Fibroblast of pulmonary artery (primary cell): Measurements from ENCODE around the gene COL6A1.
"Not testable (repeated sequence)": the region's sequence is repeated elsewhere in the genome, so short reads cannot be mapped to it uniquely, and the experiment has no call there.

Experiments
- DNase-seq: peaks from one replicate; pipeline ENCODE4 v3.0.0-alpha.2; 2010; ENCODE audit warnings: low read depth
- H3K4me3 ChIP-seq: replicated peaks from 2 replicates; pipeline ENCODE4 v1.5.1; 2011; ENCODE audit warnings: low read depth, mild to moderate bottlenecking, control low read depth, low read length, moderate library complexity
- TF ChIP-seq, protein P1 (sequence below): IDR thresholded peaks from 2 replicates; pipeline ENCODE4 v1.5.1; 2011; ENCODE audit warnings: mild to moderate bottlenecking, control low read depth, low read length, inconsistent platforms; ENCODE audit errors: missing control alignments

COL6A1 gene

DNA sequence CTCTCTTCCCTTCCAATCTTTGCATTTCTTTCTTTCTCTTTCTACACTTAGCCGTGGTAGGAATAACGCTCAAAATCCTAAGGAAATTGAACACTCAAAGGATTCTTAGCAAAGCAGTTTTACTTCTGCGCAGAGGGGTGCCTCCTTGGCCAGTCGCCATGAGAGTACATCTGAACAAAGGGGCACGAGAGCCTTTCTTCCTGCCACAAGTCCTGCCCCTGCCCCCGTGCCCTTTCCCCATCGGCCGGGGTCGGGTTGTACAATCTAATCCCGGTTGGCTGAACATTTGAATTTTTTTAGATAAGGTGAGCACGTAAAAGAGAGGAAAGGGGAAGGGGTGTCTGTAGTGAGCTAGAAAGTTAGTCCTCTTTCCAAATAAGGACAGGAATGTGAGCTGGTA, 28.6 kb upstream of the COL6A1 start:
- no peak overlapping the region for H3K4me3 ChIP-seq
- DNase-seq = no peak
- TF ChIP-seq, protein P1, sequence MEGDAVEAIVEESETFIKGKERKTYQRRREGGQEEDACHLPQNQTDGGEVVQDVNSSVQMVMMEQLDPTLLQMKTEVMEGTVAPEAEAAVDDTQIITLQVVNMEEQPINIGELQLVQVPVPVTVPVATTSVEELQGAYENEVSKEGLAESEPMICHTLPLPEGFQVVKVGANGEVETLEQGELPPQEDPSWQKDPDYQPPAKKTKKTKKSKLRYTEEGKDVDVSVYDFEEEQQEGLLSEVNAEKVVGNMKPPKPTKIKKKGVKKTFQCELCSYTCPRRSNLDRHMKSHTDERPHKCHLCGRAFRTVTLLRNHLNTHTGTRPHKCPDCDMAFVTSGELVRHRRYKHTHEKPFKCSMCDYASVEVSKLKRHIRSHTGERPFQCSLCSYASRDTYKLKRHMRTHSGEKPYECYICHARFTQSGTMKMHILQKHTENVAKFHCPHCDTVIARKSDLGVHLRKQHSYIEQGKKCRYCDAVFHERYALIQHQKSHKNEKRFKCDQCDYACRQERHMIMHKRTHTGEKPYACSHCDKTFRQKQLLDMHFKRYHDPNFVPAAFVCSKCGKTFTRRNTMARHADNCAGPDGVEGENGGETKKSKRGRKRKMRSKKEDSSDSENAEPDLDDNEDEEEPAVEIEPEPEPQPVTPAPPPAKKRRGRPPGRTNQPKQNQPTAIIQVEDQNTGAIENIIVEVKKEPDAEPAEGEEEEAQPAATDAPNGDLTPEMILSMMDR = no peak

DNA sequence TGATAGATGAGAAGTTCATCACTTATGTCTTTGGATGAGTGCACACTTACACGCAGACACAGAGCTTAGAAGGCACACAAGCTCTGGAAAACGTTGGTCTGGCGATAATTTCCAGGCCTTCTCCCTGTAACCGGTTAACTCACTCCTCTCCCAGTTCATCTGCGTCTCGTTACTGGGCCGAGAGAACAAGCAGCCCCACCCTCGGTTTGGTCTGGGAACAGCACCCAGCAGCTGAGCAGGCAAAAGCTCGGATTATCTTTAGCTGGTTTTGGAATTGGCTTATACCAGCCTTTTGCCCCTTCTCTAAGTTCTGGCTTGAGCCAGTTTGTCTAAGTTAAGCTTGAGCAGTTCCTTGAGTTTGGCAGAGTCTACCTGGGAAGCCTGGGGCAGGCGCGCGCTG, 27.3 kb upstream of the COL6A1 start:
- TF ChIP-seq, protein P1 = peak; percentile 42
- no peak overlapping the region for H3K4me3 ChIP-seq
- DNase-seq = peak; percentile 53

DNA sequence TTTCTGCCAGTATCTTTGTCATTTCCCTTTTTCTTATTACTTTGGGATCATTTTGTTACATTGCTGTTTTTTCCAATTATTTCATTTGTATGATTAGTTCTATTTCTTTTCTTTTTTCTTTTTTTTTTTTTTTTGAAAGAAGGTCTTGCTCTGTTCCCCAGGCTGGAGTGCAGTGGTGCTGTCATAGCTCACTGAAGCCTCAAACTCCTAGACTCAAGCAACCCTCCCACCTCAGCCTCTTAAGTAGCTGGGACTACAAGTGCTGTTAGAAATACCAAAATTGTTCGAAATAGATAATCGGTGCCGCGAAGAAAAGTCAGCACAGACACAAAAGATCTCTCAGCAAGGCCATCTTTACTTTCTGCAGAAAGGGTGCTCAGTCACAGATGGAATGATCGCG, 26.6 kb upstream of the COL6A1 start:
- TF ChIP-seq, protein P1 = no peak
- H3K4me3 ChIP-seq = no peak overlapping the region
- no peak for DNase-seq

DNA sequence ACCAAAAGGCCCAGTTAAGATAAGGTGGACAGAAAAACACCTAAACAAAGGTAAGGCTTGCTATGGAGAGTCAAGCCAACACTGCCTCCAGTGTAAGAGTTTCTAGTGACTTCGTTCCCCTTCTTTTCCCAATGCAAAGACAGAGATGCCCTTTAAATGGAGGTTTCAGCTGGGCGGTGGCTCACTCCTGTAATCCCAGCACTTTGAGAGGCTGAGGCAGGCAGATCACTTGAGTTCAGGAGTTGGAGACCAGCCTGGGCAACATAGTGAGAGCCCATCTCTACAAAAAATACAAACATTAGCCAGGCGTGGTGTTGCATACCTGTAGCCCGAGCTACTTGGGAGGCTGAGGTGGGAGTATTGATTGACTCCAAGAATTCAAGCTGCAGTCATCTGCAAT, 24.0 kb upstream of the COL6A1 start:
- no peak for DNase-seq
- TF ChIP-seq, protein P1 = no peak
- H3K4me3 ChIP-seq = no peak overlapping the region

DNA sequence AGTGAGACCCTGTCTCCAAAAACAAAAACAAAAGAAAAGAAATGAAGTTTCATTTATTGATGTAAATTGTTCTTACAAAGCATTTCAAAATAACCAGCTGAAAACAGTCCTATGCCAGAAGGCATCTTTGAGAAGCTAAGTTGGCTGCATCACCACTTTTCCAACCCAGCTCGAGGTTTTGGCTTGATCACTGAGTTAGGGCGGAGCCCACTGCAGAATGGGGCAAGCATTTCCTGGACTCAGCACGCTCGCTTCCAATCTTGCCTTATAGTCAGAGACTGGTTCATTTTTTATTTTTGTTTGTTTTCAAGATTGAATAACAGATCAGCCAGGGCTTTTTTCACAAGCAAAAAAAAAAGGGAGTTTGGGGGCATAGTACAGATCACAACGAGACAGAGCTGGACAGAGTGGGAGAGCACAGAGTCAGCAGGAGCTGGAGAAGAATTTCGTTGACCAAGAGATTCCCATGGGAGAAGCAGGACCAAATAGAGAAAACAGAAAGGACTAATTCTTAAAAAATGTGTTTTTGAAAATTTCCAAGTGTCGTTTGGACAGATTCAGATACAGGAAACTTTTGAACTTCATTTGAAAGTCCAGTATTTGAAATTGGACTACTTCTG, 23.5 kb upstream of the COL6A1 start:
- DNase-seq = peak; percentile 86
- H3K4me3 ChIP-seq = peak overlapping the region; percentile 4
- TF ChIP-seq, protein P1 = no peak

DNA sequence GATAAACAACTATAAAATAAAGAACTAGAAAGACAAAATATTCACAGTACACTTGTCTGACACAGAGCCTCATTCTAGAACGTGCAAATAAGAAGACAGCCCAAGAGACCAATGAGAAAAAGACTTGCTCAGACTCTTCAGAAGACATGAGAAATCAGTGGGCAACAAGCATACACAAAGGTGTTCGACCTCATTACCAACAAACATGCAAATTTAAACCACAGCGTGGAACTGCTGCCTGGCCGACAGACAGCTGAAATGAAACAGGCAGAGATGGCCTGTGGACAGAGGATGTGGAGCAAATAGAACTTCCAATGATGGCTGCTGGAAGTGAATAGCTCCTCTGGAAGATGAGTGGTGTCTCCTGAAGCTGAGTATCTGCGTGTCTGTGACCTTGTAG, 22.4 kb upstream of the COL6A1 start:
- TF ChIP-seq, protein P1 = no peak
- H3K4me3 ChIP-seq = no peak overlapping the region
- DNase-seq = no peak

DNA sequence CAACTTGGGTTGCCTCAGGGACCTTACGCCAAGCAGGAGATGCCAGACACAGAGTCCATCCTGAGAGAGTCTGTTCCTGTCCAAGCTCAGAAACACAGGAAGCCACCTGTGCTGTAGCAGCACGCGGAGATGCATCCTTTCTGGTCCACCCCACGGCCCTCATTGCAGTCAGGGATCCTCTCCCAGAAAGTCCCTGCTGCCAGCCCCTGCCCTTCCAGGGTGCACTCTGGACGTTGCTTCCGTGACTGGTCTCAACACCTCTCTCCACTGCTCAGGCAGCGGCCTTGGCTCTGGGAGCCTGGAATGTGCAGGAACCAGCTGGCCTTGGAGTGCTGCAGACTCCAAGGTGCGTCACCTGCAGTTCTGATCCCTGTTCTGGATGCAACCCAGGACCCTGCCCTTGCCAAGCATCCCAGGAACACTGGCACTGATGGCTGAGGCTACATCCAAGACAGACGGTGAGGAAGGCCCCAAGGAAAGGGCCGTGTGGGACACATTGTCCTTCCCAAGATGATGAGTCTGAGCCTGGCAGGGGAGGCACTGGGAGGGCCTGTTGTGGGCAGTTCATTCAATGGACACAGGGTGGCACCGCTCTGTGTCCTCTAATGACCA, 21.7 kb upstream of the COL6A1 start:
- TF ChIP-seq, protein P1 = no peak
- H3K4me3 ChIP-seq = no peak overlapping the region
- DNase-seq = no peak

DNA sequence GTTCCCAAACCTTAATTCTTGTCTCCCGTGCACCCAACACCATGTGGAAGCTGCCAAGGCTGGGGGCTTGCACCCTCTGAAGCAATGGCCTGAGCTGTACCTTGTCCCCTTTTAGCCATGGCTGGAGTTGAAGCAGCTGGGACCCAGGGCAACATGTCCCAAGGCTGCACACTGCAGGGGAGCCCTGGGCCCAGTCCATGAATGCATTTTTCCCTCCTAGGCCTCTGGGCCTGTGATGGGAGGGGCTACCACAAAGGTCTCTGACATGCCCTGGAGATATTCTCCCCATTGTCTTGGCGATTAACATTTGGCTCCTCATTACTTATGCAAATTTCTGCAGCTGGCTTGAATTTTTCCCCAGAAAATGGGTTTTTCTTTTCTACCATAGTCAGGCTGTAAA, 20.2 kb upstream of the COL6A1 start:
- not testable (repeated sequence) for DNase-seq, H3K4me3 ChIP-seq
